GM23338 (cell line): Measurements from ENCODE around the gene HLCS.

Experiments used
- CTCF ChIP-seq, 2 experiments: fragments of 200-600 bp in 1 of 2; sonication (generic) in 1 of 2; conservative IDR thresholded peaks; 2 replicates each; pipeline versions ENCODE4 v1.5.1 to v1.6.1; 2016 to 2017; ENCODE audit warnings: antibody characterized with exemption in 2 of 2, low read depth in 2 of 2, mild to moderate bottlenecking in 2 of 2, moderate library complexity in 1 of 2
- EZH2 ChIP-seq: fragments of 200-600 bp; sonication (generic); IDR thresholded peaks from one replicate; pipeline ENCODE4 v1.8.0; 2017; ENCODE audit warnings: antibody characterized with exemption, mild to moderate bottlenecking, low read depth; ENCODE audit not compliant: unreplicated experiment
- EZH2phosphoT487 ChIP-seq: fragments of 200-600 bp; sonication (generic); IDR thresholded peaks from one replicate; pipeline ENCODE4 v1.8.1; 2018; ENCODE audit warnings: antibody characterized with exemption; ENCODE audit not compliant: unreplicated experiment
- POLR2AphosphoS5 ChIP-seq: IDR thresholded peaks from 2 replicates; pipeline ENCODE4 v1.6.1; 2016; ENCODE audit warnings: antibody characterized with exemption, low read depth

- TF ChIP-seq EZH2 (no peak), CTCF (conservative IDR thresholded peaks at IDR 0.05; ENCODE audit: low read depth in 2 of 2) (no peak), EZH2phosphoT487 (no peak), POLR2AphosphoS5 (no peak)
Observed at GRCh38 chr21:36936361-36937135, 29.9 kb downstream of the HLCS start.
